Trophoblast cell (in vitro differentiated cells and primary cell): Measurements from ENCODE around the gene CCDC198.

Experiments
- DNase-seq, 2 donors: peaks; one replicate each; pipeline ENCODE4 v3.0.0-alpha.2; 2016
- H2AFZ ChIP-seq: 2 replicates; pipeline ENCODE4 v1.6.1; 2013; ENCODE audit warnings: low read length, moderate library complexity, mild to moderate bottlenecking; ENCODE audit not compliant: insufficient read depth, poor library complexity
- H2AK5ac ChIP-seq: 2 replicates; pipeline ENCODE4 v1.6.1; 2013; ENCODE audit warnings: mild to moderate bottlenecking, low read length
- H2BK120ac ChIP-seq: 2 replicates; pipeline ENCODE4 v1.6.1; 2013; ENCODE audit warnings: low read length, mild to moderate bottlenecking, moderate library complexity; ENCODE audit not compliant: insufficient read depth, poor library complexity
- H2BK12ac ChIP-seq: 2 replicates; pipeline ENCODE4 v1.6.1; 2013; ENCODE audit warnings: mild to moderate bottlenecking, low read length, moderate library complexity
- H2BK5ac ChIP-seq: 2 replicates; pipeline ENCODE4 v1.6.1; 2013; ENCODE audit warnings: low read length, low read depth, moderate library complexity, mild to moderate bottlenecking; ENCODE audit not compliant: poor library complexity
- H3K14ac ChIP-seq: 2 replicates; pipeline ENCODE4 v1.6.1; 2013; ENCODE audit warnings: mild to moderate bottlenecking, low read length
- H3K18ac ChIP-seq: 2 replicates; pipeline ENCODE4 v1.6.1; 2013; ENCODE audit warnings: mild to moderate bottlenecking, low read length
- H3K23ac ChIP-seq: 2 replicates; pipeline ENCODE4 v1.6.1; 2013; ENCODE audit warnings: low read length
- H3K27ac ChIP-seq: 2 replicates; pipeline ENCODE4 v1.5.1; 2013; ENCODE audit warnings: low read depth, mild to moderate bottlenecking, inconsistent platforms, low read length, moderate library complexity
- H3K27me3 ChIP-seq: 2 replicates; pipeline ENCODE4 v1.6.1; 2013; ENCODE audit warnings: inconsistent platforms, mild to moderate bottlenecking, low read length, moderate library complexity; ENCODE audit not compliant: insufficient read depth
- H3K36me3 ChIP-seq, 2 experiments: 1 replicate in 1 of 2; 2 replicates in 1 of 2; pipeline ENCODE4 v1.6.1; 2013; ENCODE audit warnings: low read length in 2 of 2, mild to moderate bottlenecking in 2 of 2, moderate library complexity in 1 of 2; ENCODE audit not compliant: insufficient read depth in 2 of 2, control insufficient read depth in 1 of 2
- H3K4ac ChIP-seq: 2 replicates; pipeline ENCODE4 v1.6.1; 2013; ENCODE audit warnings: low read depth, mild to moderate bottlenecking, low read length, moderate library complexity
- H3K4me1 ChIP-seq, 2 experiments: 1 replicate in 1 of 2; 2 replicates in 1 of 2; pipeline ENCODE4 v1.6.1; 2013; ENCODE audit warnings: low read length in 2 of 2, mild to moderate bottlenecking in 2 of 2, moderate library complexity in 1 of 2; ENCODE audit not compliant: insufficient read depth in 2 of 2, control insufficient read depth in 1 of 2
- H3K4me2 ChIP-seq: 2 replicates; pipeline ENCODE4 v1.6.1; 2013; ENCODE audit warnings: inconsistent platforms, mild to moderate bottlenecking, low read length, moderate library complexity
- H3K4me3 ChIP-seq: 2 replicates; pipeline ENCODE4 v1.5.1; 2013; ENCODE audit warnings: mild to moderate bottlenecking, low read depth, low read length, inconsistent platforms
- H3K79me1 ChIP-seq: one replicate; pipeline ENCODE4 v1.6.1; 2013; ENCODE audit warnings: low read length
- H3K79me2 ChIP-seq: 2 replicates; pipeline ENCODE4 v1.6.1; 2013; ENCODE audit warnings: low read length, mild to moderate bottlenecking; ENCODE audit not compliant: control insufficient read depth, insufficient read depth, poor library complexity
- H3K9ac ChIP-seq: 2 replicates; pipeline ENCODE4 v1.6.1; 2013; ENCODE audit warnings: mild to moderate bottlenecking, low read length
- H3K9me3 ChIP-seq: 2 replicates; pipeline ENCODE4 v1.6.1; 2013; ENCODE audit warnings: low read depth, mild to moderate bottlenecking, control low read depth, inconsistent platforms, low read length; ENCODE audit not compliant: insufficient read depth
- H4K12ac ChIP-seq: 2 replicates; pipeline ENCODE4 v1.6.1; 2013; ENCODE audit warnings: low read depth, mild to moderate bottlenecking, low read length, moderate library complexity
- H4K8ac ChIP-seq: 2 replicates; pipeline ENCODE4 v1.6.1; 2013; ENCODE audit warnings: low read depth, mild to moderate bottlenecking, low read length, moderate library complexity
- H4K91ac ChIP-seq: one replicate; pipeline ENCODE4 v1.6.1; 2013; ENCODE audit warnings: low read depth, mild to moderate bottlenecking, low read length, moderate library complexity
- WGBS: extraction: QIAGEN DNeasy Blood & Tissue Kit; methylation state at CpG from one replicate; pipeline ENCODE4 v1.1.7; 2013; ENCODE audit warnings: missing lambda C conversion rate; ENCODE audit not compliant: insufficient read length, insufficient coverage; ENCODE audit errors: extremely low coverage; 5-methylcytosine and 5-hydroxymethylcytosine counted together

Gene CCDC198

GRCh38 chr14:57461777-57462320 is 31.8 kb downstream of the CCDC198 start:
- Histone ChIP-seq H3K9ac (no peak overlapping the region), H2BK5ac (no peak overlapping the region), H3K4me1 (peaks cover 0 to 4% of the 10 kb centered on the region in 2 experiments), H4K91ac (no peak overlapping the region), H3K4me3 (no peak overlapping the region), H4K8ac (no peak overlapping the region), H2AFZ (no peak overlapping the region), H3K14ac (no peak overlapping the region), H3K27ac (no peak overlapping the region), H3K79me1 (no peaks in the 10 kb centered on the region), H3K4ac (no peak overlapping the region), H3K23ac (no peak overlapping the region), H3K4me2 (no peak overlapping the region), H3K27me3 (no peaks in the 10 kb centered on the region), H3K9me3 (no peaks in the 10 kb centered on the region), H2BK12ac (no peak overlapping the region), H3K36me3 (no peaks in the 10 kb centered on the region), H2AK5ac (no peak overlapping the region), H2BK120ac (no peak overlapping the region), H3K79me2 (no peaks in the 10 kb centered on the region), H3K18ac (no peak overlapping the region), H4K12ac (no peak overlapping the region)
- DNase-seq, result peak in 1 of 2 donors; percentile 1
- WGBS, result no CpG with 5 or more reads among the region's 5 CpGs

GRCh38 chr14:57435923-57436322 is 57.7 kb downstream of the CCDC198 start:
- Histone ChIP-seq H3K9me3 (peaks cover 3% of the 10 kb centered on the region), H3K14ac (no peak overlapping the region), H3K4me2 (no peak overlapping the region), H3K9ac (no peak overlapping the region), H3K4ac (no peak overlapping the region), H3K79me1 (no peaks in the 10 kb centered on the region), H3K27ac (no peak overlapping the region), H4K8ac (no peak overlapping the region), H2BK120ac (no peak overlapping the region), H3K18ac (no peak overlapping the region), H3K36me3 (no peaks in the 10 kb centered on the region), H2BK5ac (no peak overlapping the region), H2AK5ac (no peak overlapping the region), H3K4me1 (no peaks in the 10 kb centered on the region), H4K12ac (no peak overlapping the region), H4K91ac (no peak overlapping the region), H3K4me3 (no peak overlapping the region), H3K27me3 (no peaks in the 10 kb centered on the region), H3K79me2 (no peaks in the 10 kb centered on the region), H2AFZ (no peak overlapping the region), H3K23ac (no peak overlapping the region), H2BK12ac (no peak overlapping the region)
- DNase-seq, result no peak

- Histone ChIP-seq H3K4ac (no peak overlapping the region), H2AFZ (no peak overlapping the region), H4K91ac (no peak overlapping the region), H3K27me3 (no peaks in the 10 kb centered on the region), H2BK120ac (no peak overlapping the region), H3K36me3 (no peaks in the 10 kb centered on the region), H3K9ac (no peak overlapping the region), H3K18ac (no peak overlapping the region), H3K4me2 (no peak overlapping the region), H3K79me2 (no peaks in the 10 kb centered on the region), H3K4me1 (peaks cover 0 to 4% of the 10 kb centered on the region in 2 experiments), H3K4me3 (no peak overlapping the region), H4K8ac (no peak overlapping the region), H3K14ac (no peak overlapping the region), H3K27ac (no peak overlapping the region), H2BK12ac (no peak overlapping the region), H3K23ac (no peak overlapping the region), H2BK5ac (no peak overlapping the region), H2AK5ac (no peak overlapping the region), H3K9me3 (no peaks in the 10 kb centered on the region), H4K12ac (no peak overlapping the region), H3K79me1 (no peaks in the 10 kb centered on the region)
- peak; percentile 8 to 80 for DNase-seq
- no CpG with 5 or more reads among the region's 3 CpGs for WGBS
These were observed 72.7 kb downstream of the CCDC198 start for GRCh38 chr14:57420986-57421385.

GRCh38 chr14:57420033-57420432 is 73.6 kb downstream of the CCDC198 start:
- H3K9ac ChIP-seq, result no peak overlapping the region

More at GRCh38 chr14:57420033-57420432, 73.6 kb downstream of the CCDC198 start:
- Histone ChIP-seq H3K4me1 (peaks cover 0 to 4% of the 10 kb centered on the region in 2 experiments), H4K91ac (no peak overlapping the region), H3K9me3 (no peaks in the 10 kb centered on the region), H3K4me2 (no peak overlapping the region), H4K12ac (no peak overlapping the region), H3K14ac (no peak overlapping the region), H2BK5ac (no peak overlapping the region), H3K36me3 (no peaks in the 10 kb centered on the region), H3K27me3 (no peaks in the 10 kb centered on the region), H2AK5ac (no peak overlapping the region), H3K79me1 (no peaks in the 10 kb centered on the region), H3K27ac (no peak overlapping the region), H3K79me2 (no peaks in the 10 kb centered on the region), H3K18ac (no peak overlapping the region), H2BK120ac (no peak overlapping the region), H3K23ac (no peak overlapping the region), H3K4ac (no peak overlapping the region), H4K8ac (no peak overlapping the region), H2AFZ (no peak overlapping the region), H2BK12ac (no peak overlapping the region), H3K4me3 (no peak overlapping the region)
- no CpG with 5 or more reads among the region's 4 CpGs for WGBS
- DNase-seq, result no peak
